Natural killer cell (primary cell): ENCODE measurements around the gene TNFRSF9. TPM values are rescaled to one million over a fixed set of nuclear protein-coding genes. Genes with fewer than 3 reads are reported as not detected.

Experiments
- ATAC-seq, 3 donors: fragments of 150-1000 bp in 2 of 3; fragments of 200-7000 bp in 1 of 3; cut with Tn5 transposase; 1 replicate in 1 of 3; 2 replicates in 2 of 3; pipeline ENCODE4 v1.10.0; 2021; ENCODE audit warnings: mild to moderate bottlenecking in 2 of 3, moderate library complexity in 2 of 3
- DNase-seq, 2 donors: peaks; one replicate each; pipeline versions ENCODE4 v3.0.0 to v3.0.0-alpha.2; 2013 to 2021; ENCODE audit warnings: mixed read lengths in 1 of 2
- H3K27ac ChIP-seq: one replicate; pipeline ENCODE4 v1.5.1; 2013; ENCODE audit warnings: mild to moderate bottlenecking, low read length
- H3K27me3 ChIP-seq: one replicate; pipeline ENCODE4 v1.6.1; 2013; ENCODE audit warnings: low read length; ENCODE audit not compliant: control insufficient read depth, insufficient read depth
- H3K36me3 ChIP-seq: one replicate; pipeline ENCODE4 v1.6.1; 2013; ENCODE audit warnings: low read length; ENCODE audit not compliant: control insufficient read depth, insufficient read depth
- H3K4me1 ChIP-seq: one replicate; pipeline ENCODE4 v1.6.1; 2013; ENCODE audit warnings: low read length; ENCODE audit not compliant: control insufficient read depth, insufficient read depth
- H3K4me3 ChIP-seq: one replicate; pipeline ENCODE4 v1.5.1; 2013; ENCODE audit warnings: low read length
- H3K9me3 ChIP-seq: one replicate; pipeline ENCODE4 v1.6.1; 2013; ENCODE audit warnings: low read length; ENCODE audit not compliant: control insufficient read depth, insufficient read depth
- H3K27ac Mint-ChIP-seq, 2 donors: one replicate each; pipeline ENCODE4 v1.8.0; 2022; ENCODE audit warnings: mild to moderate bottlenecking in 2 of 2, mixed read lengths in 2 of 2, moderate library complexity in 1 of 2
- H3K27me3 Mint-ChIP-seq, 2 donors: one replicate each; pipeline ENCODE4 v1.8.0; 2022; ENCODE audit warnings: low read depth in 2 of 2, mixed read lengths in 2 of 2
- H3K36me3 Mint-ChIP-seq: one replicate; pipeline ENCODE4 v1.8.0; 2022; ENCODE audit warnings: mixed read lengths
- H3K4me1 Mint-ChIP-seq, 2 donors: one replicate each; pipeline ENCODE4 v1.8.0; 2022; ENCODE audit warnings: mixed read lengths in 2 of 2
- H3K4me3 Mint-ChIP-seq: one replicate; pipeline ENCODE4 v1.8.0; 2022; ENCODE audit warnings: mild to moderate bottlenecking, moderate library complexity, mixed read lengths
- H3K9me3 Mint-ChIP-seq, 2 donors: one replicate each; pipeline ENCODE4 v1.8.0; 2022; ENCODE audit warnings: mixed read lengths in 2 of 2
- CTCF ChIP-seq: fragments of 200-600 bp; IDR thresholded peaks from one replicate; pipeline ENCODE4 v1.8.0; 2022; ENCODE audit warnings: antibody characterized with exemption
- WGBS: methylation state at CpG from one replicate; pipeline ENCODE4 v1.1.7; 2013; ENCODE audit warnings: missing lambda C conversion rate; ENCODE audit not compliant: insufficient coverage; 5-methylcytosine and 5-hydroxymethylcytosine counted together
- intact Hi-C: fragments of 100-400 bp; cut with micrococcal nuclease; formaldehyde crosslinking; loops from one replicate; pipeline ENCODE4 v1.14.2; 2022
- total RNA-seq, 4 donors: library from RNA; stranded (reverse); fragments of 120-200 nt in 1 of 4; gene quantifications; one replicate each; pipeline versions ENCODE4 v1.2.3 to v1.2.4, GENCODE V29; 2013 to 2022

The TNFRSF9 gene
- total RNA-seq, 3 donors from 2014 or later (not counting 1 experiment from before 2014, with no cell fraction given): 2.6 to 6.4 (median 4.2) TPM

GRCh38 chr1:7891804-7892203 lies 48.8 kb downstream of the TNFRSF9 start:
- H3K4me3 Mint-ChIP-seq: no peak overlapping the region
- no peaks in the 10 kb centered on the region for H3K9me3 ChIP-seq
- H3K27ac Mint-ChIP-seq: no peak overlapping the region
- no peak overlapping the region for H3K4me3 ChIP-seq
- WGBS: 28% methylated on average over 9 of the region's 9 CpGs
- DNase-seq (no peak), ATAC-seq (peak in 1 of 3 donors; percentile 26)
- H3K27ac ChIP-seq: no peak overlapping the region
- peaks cover 6% of the 10 kb centered on the region for H3K4me1 ChIP-seq
- H3K27me3 Mint-ChIP-seq: peaks cover 7 to 11% of the 10 kb centered on the region in 2 donors
- no peak for TF ChIP-seq CTCF
- no peaks in the 10 kb centered on the region for H3K36me3 ChIP-seq
- H3K9me3 Mint-ChIP-seq: no peaks in the 10 kb centered on the region
- no peaks in the 10 kb centered on the region for H3K36me3 Mint-ChIP-seq
- intact Hi-C loops: no loop called here
- H3K4me1 Mint-ChIP-seq: peaks cover 0 to 15% of the 10 kb centered on the region in 2 donors
- no peaks in the 10 kb centered on the region for H3K27me3 ChIP-seq

GRCh38 chr1:7890853-7891252 lies 49.8 kb downstream of the TNFRSF9 start:
- H3K4me3 Mint-ChIP-seq: no peak overlapping the region
- TF ChIP-seq CTCF: no peak
- H3K36me3 Mint-ChIP-seq: no peaks in the 10 kb centered on the region
- peak overlapping the region in 1 of 2 donors; percentile 13 for H3K27ac Mint-ChIP-seq
- Histone ChIP-seq H3K27ac (no peak overlapping the region), H3K9me3 (no peaks in the 10 kb centered on the region), H3K4me1 (peaks cover 9% of the 10 kb centered on the region), H3K27me3 (no peaks in the 10 kb centered on the region), H3K4me3 (no peak overlapping the region), H3K36me3 (no peaks in the 10 kb centered on the region)
- DNase-seq: no peak
- H3K9me3 Mint-ChIP-seq: no peaks in the 10 kb centered on the region
- ATAC-seq: no peak
- intact Hi-C loops: no loop called here
- H3K27me3 Mint-ChIP-seq: peaks cover 7 to 11% of the 10 kb centered on the region in 2 donors
- WGBS: 98% methylated on average over 2 of the region's 2 CpGs
- H3K4me1 Mint-ChIP-seq: peaks cover 0 to 15% of the 10 kb centered on the region in 2 donors

GRCh38 chr1:7888248-7889081 lies 52.2 kb downstream of the TNFRSF9 start:
- no peak for TF ChIP-seq CTCF
- ATAC-seq (no peak), DNase-seq (no peak)
- H3K4me1 ChIP-seq: peaks cover 9% of the 10 kb centered on the region
- no peaks in the 10 kb centered on the region for H3K9me3 ChIP-seq
- peaks cover 7 to 15% of the 10 kb centered on the region in 2 donors for H3K27me3 Mint-ChIP-seq
- no peaks in the 10 kb centered on the region for H3K36me3 ChIP-seq
- no peak overlapping the region for H3K4me3 ChIP-seq
- H3K27ac Mint-ChIP-seq: no peak overlapping the region
- 91% methylated on average over 9 of the region's 9 CpGs for WGBS
- H3K4me3 Mint-ChIP-seq: no peak overlapping the region
- H3K9me3 Mint-ChIP-seq: peaks cover 0 to 6% of the 10 kb centered on the region in 2 donors
- intact Hi-C loops: no loop called here
- no peaks in the 10 kb centered on the region for H3K36me3 Mint-ChIP-seq
- no peak overlapping the region for H3K27ac ChIP-seq
- H3K4me1 Mint-ChIP-seq: peaks cover 0 to 30% of the 10 kb centered on the region in 2 donors
- no peaks in the 10 kb centered on the region for H3K27me3 ChIP-seq
